ENCODE data around the gene ADAMTS12.

The ADAMTS12 gene

DNA sequence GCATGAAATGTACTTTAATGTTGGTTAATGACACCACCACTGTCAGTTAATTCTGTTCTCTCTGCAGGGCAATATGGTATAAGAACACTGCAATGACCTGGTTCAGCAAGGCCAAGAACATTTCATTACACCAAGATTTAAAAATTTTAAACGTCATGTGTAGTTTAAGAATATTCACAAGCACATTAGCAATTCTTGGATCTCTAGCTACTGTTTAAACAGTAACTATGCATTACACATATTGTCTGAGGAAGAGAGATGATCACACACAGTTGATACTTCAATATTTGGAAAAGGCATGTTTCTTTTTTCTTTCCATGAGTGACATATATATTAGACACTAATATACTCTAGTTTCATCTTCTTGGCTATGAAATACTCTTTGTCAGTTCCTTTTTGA lies 143.0 kb downstream of the ADAMTS12 start:
- TF ChIP-seq, protein P1, sequence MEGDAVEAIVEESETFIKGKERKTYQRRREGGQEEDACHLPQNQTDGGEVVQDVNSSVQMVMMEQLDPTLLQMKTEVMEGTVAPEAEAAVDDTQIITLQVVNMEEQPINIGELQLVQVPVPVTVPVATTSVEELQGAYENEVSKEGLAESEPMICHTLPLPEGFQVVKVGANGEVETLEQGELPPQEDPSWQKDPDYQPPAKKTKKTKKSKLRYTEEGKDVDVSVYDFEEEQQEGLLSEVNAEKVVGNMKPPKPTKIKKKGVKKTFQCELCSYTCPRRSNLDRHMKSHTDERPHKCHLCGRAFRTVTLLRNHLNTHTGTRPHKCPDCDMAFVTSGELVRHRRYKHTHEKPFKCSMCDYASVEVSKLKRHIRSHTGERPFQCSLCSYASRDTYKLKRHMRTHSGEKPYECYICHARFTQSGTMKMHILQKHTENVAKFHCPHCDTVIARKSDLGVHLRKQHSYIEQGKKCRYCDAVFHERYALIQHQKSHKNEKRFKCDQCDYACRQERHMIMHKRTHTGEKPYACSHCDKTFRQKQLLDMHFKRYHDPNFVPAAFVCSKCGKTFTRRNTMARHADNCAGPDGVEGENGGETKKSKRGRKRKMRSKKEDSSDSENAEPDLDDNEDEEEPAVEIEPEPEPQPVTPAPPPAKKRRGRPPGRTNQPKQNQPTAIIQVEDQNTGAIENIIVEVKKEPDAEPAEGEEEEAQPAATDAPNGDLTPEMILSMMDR (IDR thresholded peaks at IDR 0.05; ENCODE audit: extremely low read depth, missing control alignments): no peak
- DNase-seq (ENCODE audit: low spot score): no peak

DNA sequence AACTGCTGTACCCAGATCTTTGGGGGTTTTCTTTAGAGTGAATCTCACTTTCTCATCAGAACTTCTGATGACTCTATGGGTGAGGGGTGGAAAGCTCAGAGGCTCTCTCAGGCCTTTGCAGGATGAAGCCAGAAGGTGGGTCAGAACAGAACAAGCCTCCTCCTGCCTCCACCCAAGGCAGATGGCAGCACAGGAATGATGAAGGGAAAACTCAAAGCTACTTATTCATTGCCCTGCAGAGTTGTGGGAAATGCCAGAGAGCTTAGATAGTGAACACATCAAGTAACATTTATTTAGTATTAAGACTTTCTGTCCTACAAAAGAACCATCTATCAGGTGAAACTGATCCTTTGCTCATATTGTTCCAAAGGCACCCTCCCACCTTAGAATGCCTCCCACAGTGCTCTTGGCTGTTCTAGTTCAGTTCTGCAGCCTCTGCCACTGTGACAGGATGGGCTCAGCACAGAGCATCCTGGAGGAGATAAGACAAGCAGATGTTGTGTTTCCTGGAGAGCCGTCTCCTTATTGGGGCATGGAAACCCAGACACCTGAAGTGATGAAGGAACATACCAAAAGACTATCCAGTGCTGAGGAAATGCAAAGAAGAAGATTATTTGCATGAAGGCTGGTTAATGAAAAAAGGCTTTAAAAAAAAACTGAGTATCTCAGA lies 146.6 kb downstream of the ADAMTS12 start:
- no peak for DNase-seq (ENCODE audit: low spot score)
- TF ChIP-seq, protein P1 (IDR thresholded peaks at IDR 0.05; ENCODE audit: extremely low read depth, missing control alignments): no peak

DNA sequence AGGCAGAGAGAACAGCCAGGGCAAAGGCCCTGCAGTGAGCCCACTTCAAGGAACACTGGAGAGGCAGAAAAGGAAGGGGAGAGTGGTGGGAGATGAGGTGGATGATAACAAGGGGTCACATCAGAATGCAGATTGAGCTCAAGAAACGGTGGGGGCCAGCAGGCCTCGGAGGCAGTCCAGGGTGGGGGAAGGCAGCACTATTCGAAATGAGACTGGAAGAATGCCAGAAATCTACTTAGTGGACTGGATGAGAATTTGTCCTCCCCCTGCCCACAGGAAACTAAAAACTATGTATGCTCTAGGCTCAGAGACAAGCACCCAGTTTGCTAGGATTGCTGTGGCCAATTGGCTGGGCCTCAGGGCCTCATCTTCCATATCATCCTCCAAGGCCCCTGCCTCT lies 148.7 kb downstream of the ADAMTS12 start:
- DNase-seq (ENCODE audit: low spot score): no peak
- TF ChIP-seq, protein P1 (IDR thresholded peaks at IDR 0.05; ENCODE audit: extremely low read depth, missing control alignments): no peak

DNA sequence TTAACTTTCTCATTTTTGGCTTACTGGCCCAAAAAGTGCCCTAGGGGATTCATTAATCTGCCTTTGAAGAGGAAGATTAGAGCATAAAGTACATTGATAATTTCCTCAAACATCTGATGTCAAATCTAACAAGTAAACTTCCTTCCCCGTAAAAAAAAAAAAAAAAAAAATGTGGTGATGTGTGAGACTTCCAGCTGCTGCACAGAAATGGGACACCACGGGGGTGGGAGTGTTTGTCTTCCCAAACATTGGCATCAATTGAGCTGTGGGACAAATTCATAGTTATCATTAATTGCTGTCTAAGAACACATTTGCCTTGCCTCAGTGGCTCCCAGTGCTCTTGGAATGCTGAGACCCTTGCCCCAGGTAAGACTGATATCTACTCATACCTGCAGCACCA lies 149.6 kb downstream of the ADAMTS12 start:
- TF ChIP-seq, protein P1 (IDR thresholded peaks at IDR 0.05; ENCODE audit: extremely low read depth, missing control alignments): no peak
- no peak for DNase-seq (ENCODE audit: low spot score)

DNA sequence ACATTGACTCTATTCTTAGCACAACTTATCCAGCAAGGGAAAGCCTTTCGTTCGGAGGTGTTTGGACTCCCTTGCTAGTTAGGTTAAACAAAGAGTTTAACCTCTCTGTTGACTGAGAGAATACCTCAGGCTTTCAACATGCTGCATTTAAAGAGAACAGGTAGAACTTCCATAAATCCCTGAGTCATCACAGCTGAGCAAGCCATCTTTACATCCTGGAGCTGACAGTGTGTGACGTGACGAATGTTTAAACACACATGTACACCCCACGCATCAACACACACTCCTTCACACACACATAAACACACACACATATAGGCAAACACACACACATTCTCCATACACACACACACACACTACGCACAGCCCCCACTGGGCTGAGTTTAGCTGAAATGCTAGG lies 152.8 kb downstream of the ADAMTS12 start:
- DNase-seq (ENCODE audit: low spot score): no peak
- TF ChIP-seq, protein P1 (IDR thresholded peaks at IDR 0.05; ENCODE audit: extremely low read depth, missing control alignments): no peak

DNA sequence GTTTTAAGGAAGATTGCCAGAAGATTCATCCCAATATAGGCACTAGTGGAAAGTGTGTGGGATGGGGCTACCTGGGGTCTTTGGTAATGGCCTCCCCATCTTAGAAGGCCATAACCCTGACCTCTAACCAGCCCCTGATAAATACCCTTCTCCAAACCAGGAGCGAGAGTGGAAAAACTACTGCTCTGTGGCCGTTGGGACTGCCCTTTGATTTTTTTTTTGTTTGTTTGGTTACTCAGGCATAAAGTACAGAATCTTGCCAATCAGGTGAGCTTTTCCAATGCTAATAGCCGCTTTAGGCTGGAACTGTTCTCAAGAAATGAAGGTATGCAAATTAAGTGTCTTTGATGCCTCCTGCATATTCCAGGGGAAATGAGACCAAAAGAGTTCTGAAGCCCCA lies 153.7 kb downstream of the ADAMTS12 start:
- no peak for DNase-seq (ENCODE audit: low spot score)
- TF ChIP-seq, protein P1 (IDR thresholded peaks at IDR 0.05; ENCODE audit: extremely low read depth, missing control alignments): no peak

DNA sequence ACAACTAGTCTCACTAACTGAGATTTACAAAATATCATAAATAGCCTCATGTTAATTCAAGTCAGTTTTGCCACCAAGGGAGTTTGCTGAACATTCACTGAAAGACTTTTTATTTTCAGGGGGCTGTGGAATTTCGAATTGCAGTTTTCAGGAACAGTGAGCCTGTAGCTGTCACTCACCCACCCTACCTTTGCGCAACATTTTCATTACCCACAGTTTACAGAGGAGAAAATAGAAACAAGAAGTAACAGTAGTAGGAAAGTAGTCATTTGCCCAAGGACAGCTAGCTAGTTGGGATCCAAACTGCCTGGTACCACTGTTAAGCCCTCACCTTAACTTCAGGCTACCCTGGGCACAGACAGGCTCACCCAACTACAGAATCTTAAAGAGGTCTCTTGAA lies 154.1 kb downstream of the ADAMTS12 start:
- TF ChIP-seq, protein P1 (IDR thresholded peaks at IDR 0.05; ENCODE audit: extremely low read depth, missing control alignments): no peak

More for the DNA sequence above, 154.1 kb downstream of the ADAMTS12 start:
- DNase-seq (ENCODE audit: low spot score): no peak
